A549 (cell line): ENCODE data around the gene DNAAF2. TPM values are rescaled to one million over a fixed set of nuclear protein-coding genes. Genes with fewer than 3 reads are reported as not detected.

Experiments used
- ATAC-seq, 2 experiments: fragments of 200-7000 bp in 1 of 2; fragments of >200 bp in 1 of 2; cut with Nextera tagmentation in 1 of 2; cut with Tn5 transposase in 1 of 2; 3 replicates each; pipeline versions ENCODE4 v1.8.0 to v1.9.1; 2018 to 2020; ENCODE audit warnings: mild to moderate bottlenecking in 1 of 2, moderate library complexity in 1 of 2
- CTCF ChIA-PET: fragments of 300-600 bp; sonication (Branson Sonifier 250); formaldehyde crosslinking; extraction: SDS; loops from one replicate; lab custom pipeline; 2021; ENCODE audit warnings: antibody characterized with exemption, inconsistent platforms; lab: Yijun Ruan, JAX
- POLR2A ChIA-PET: fragments of 350-600 bp; formaldehyde crosslinking; extraction: SDS; loops from one replicate; lab custom pipeline; 2021; ENCODE audit warnings: antibody characterized with exemption, inconsistent platforms; lab: Yijun Ruan, JAX
- DNase-seq, 2 experiments: peaks; one replicate each; pipeline versions ENCODE4 v3.0.0 to v3.0.0-alpha.2; 2011 to 2016; ENCODE audit warnings: low read depth in 1 of 2, low spot score in 1 of 2
- FAIRE-seq: peaks from 2 replicates; lab custom pipeline; 2011; peaks lifted over from hg19 to GRCh38; lab: Jason Lieb, UNC
- H3K27ac ChIP-seq, 2 experiments: fragments of >200 bp; sonication (Bioruptor Twin); formaldehyde crosslinking; 3 replicates each; pipeline ENCODE4 v1.5.1; 2016 to 2017
- H3K4me1 ChIP-seq: fragments of >200 bp; sonication (Bioruptor Twin); formaldehyde crosslinking; 3 replicates; pipeline ENCODE4 v1.6.1; 2016
- H3K4me2 ChIP-seq: fragments of >200 bp; sonication (Bioruptor Twin); formaldehyde crosslinking; 3 replicates; pipeline ENCODE4 v1.6.1; 2016
- H3K4me3 ChIP-seq: fragments of >200 bp; sonication (Bioruptor Twin); formaldehyde crosslinking; 3 replicates; pipeline ENCODE4 v1.5.1; 2016
- H3K9me3 ChIP-seq: fragments of >200 bp; sonication (Bioruptor Twin); formaldehyde crosslinking; 3 replicates; pipeline ENCODE4 v1.6.1; 2016
- CHD2 ChIP-seq: fragments of 150-350 bp; IDR thresholded peaks from 2 replicates; pipeline ENCODE4 v1.6.1; 2014; ENCODE audit warnings: low read length; ENCODE audit not compliant: partially characterized antibody
- EHF ChIP-seq: fragments of 250-450 bp; sonication (Bioruptor Pico); IDR thresholded peaks from 2 replicates; pipeline ENCODE4 v1.5.0; 2020; ENCODE audit warnings: mild to moderate bottlenecking
- EP300 ChIP-seq, 2 experiments: fragments of >200 bp; sonication (Bioruptor Twin); formaldehyde crosslinking; IDR thresholded peaks; 2 replicates in 1 of 2; 3 replicates in 1 of 2; pipeline ENCODE4 v1.6.1; 2016 to 2017
- FOSB ChIP-seq: fragments of 250-450 bp; sonication (Bioruptor Pico); IDR thresholded peaks from 2 replicates; pipeline ENCODE4 v1.5.0; 2020; ENCODE audit warnings: mild to moderate bottlenecking, moderate library complexity
- FOXS1 ChIP-seq: fragments of 250-450 bp; sonication (Bioruptor Pico); IDR thresholded peaks from 2 replicates; pipeline ENCODE4 v1.5.0; 2020; ENCODE audit warnings: mild to moderate bottlenecking, moderate library complexity
- HMGXB4 ChIP-seq: fragments of 250-450 bp; sonication (Bioruptor Pico); IDR thresholded peaks from 2 replicates; pipeline ENCODE4 v1.5.0; 2021; ENCODE audit warnings: mild to moderate bottlenecking, moderate library complexity, borderline replicate concordance
- JUN ChIP-seq, 2 experiments: fragments of >200 bp; sonication (Bioruptor Twin); formaldehyde crosslinking; IDR thresholded peaks; 2 replicates in 1 of 2; 3 replicates in 1 of 2; pipeline ENCODE4 v1.6.1; 2016 to 2017
- KDM1A ChIP-seq: fragments of 200-600 bp; sonication (generic); IDR thresholded peaks from 2 replicates; pipeline ENCODE4 v1.6.1; 2016; ENCODE audit warnings: low read depth, mild to moderate bottlenecking
- KDM5A ChIP-seq: fragments of 200-600 bp; sonication (generic); IDR thresholded peaks from 2 replicates; pipeline ENCODE4 v1.6.1; 2016; ENCODE audit warnings: antibody characterized with exemption, mild to moderate bottlenecking
- MAZ ChIP-seq: fragments of 150-350 bp; IDR thresholded peaks from 2 replicates; pipeline ENCODE4 v1.6.1; 2014; ENCODE audit warnings: antibody characterized with exemption, low read depth, low read length, borderline replicate concordance
- PHF8 ChIP-seq: fragments of 200-600 bp; sonication (generic); IDR thresholded peaks from 2 replicates; pipeline ENCODE4 v1.6.1; 2016; ENCODE audit warnings: low read depth, mild to moderate bottlenecking, antibody characterized with exemption, moderate library complexity, borderline replicate concordance
- RAD21 ChIP-seq, 2 experiments: fragments of >200 bp in 1 of 2; sonication (Bioruptor Twin) in 1 of 2; formaldehyde crosslinking in 1 of 2; IDR thresholded peaks in 1 of 2; conservative IDR thresholded peaks in 1 of 2; 2 replicates in 1 of 2; 3 replicates in 1 of 2; pipeline ENCODE4 v1.6.1; 2012 to 2018; ENCODE audit warnings: inconsistent platforms in 1 of 2
- RARB ChIP-seq: fragments of 250-450 bp; sonication (Bioruptor Pico); IDR thresholded peaks from 2 replicates; pipeline ENCODE4 v1.8.0; 2021; ENCODE audit warnings: mild to moderate bottlenecking, moderate library complexity
- RCOR1 ChIP-seq: fragments of 150-350 bp; IDR thresholded peaks from 2 replicates; pipeline ENCODE4 v1.6.1; 2014; ENCODE audit warnings: antibody characterized with exemption, low read length, low read depth
- RNF2 ChIP-seq: fragments of 200-600 bp; sonication (generic); IDR thresholded peaks from 2 replicates; pipeline ENCODE4 v1.6.1; 2016; ENCODE audit warnings: low read depth, mild to moderate bottlenecking, antibody characterized with exemption, moderate library complexity, borderline replicate concordance
- SMC3 ChIP-seq: fragments of >200 bp; sonication (Bioruptor Twin); formaldehyde crosslinking; IDR thresholded peaks from 3 replicates; pipeline ENCODE4 v1.6.1; 2018; ENCODE audit warnings: inconsistent platforms
- TFCP2L1 ChIP-seq: fragments of 250-450 bp; sonication (Bioruptor Pico); IDR thresholded peaks from 2 replicates; pipeline ENCODE4 v1.5.0; 2021; ENCODE audit warnings: mild to moderate bottlenecking
- ZSCAN20 ChIP-seq: fragments of 250-450 bp; sonication (Bioruptor Pico); IDR thresholded peaks from 2 replicates; pipeline ENCODE4 v1.8.0; 2022; ENCODE audit warnings: mild to moderate bottlenecking, moderate library complexity
- WGBS: methylation state at CpG from one replicate; pipeline ENCODE4 v1.1.6; 2017; ENCODE audit errors: missing lambda C conversion rate; 5-methylcytosine and 5-hydroxymethylcytosine counted together
- polyA plus RNA-seq, 4 experiments: library from polyadenylated mRNA; depleted of rRNA in 3 of 4; stranded (reverse); fragments of >200 nt; fragmentation: RNase III in 1 of 4; extraction: RNeasy Plus Mini Kit Qiagen cat#74134 plus additional on column Dnase treatment in 1 of 4; gene quantifications; 2 replicates in 3 of 4; 3 replicates in 1 of 4; pipeline ENCODE4 v1.2.3, GENCODE V29; 2011 to 2017
- TF ChIP-seq, protein P1 (sequence below): fragments of 200-600 bp; sonication (generic); IDR thresholded peaks from 2 replicates; pipeline ENCODE4 v1.6.1; 2016; ENCODE audit warnings: antibody characterized with exemption, mild to moderate bottlenecking, moderate library complexity
- TF ChIP-seq, protein P2 (sequence below): fragments of >200 bp; sonication (Bioruptor Twin); formaldehyde crosslinking; IDR thresholded peaks from 3 replicates; pipeline ENCODE4 v1.5.1; 2016
- TF ChIP-seq, protein P3 (sequence below): fragments of >200 bp; sonication (Bioruptor Twin); formaldehyde crosslinking; IDR thresholded peaks from 3 replicates; pipeline ENCODE4 v1.6.1; 2016
- TF ChIP-seq, protein P4 (sequence below): fragments of 250-450 bp; sonication (Bioruptor Pico); IDR thresholded peaks from 2 replicates; pipeline ENCODE4 v1.5.0; 2020; ENCODE audit warnings: low read depth, mild to moderate bottlenecking, moderate library complexity

Gene DNAAF2
- polyA plus RNA-seq, 2 of the 4 experiments (the other 2 are of a cell fraction) = 12.1 to 14.1 TPM

DNA sequence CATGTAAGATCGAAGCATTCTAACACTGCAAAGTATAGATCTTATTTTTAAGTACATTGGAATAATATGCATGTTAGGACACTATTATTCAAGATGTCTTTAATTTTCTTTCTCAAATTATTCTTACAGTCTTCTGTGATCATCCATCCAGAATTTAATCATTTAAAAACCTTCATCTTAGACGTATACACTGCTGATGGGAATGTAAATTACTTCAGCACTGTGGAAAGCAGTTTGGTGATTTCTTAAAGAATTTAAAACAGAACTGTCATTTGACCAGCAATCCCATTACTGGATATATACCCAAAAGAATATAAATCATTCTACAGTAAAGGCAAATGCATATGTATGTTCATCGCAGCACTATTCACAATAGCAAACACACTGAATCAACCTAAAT lies 45.7 kb downstream of the DNAAF2 start:
- ChIA-PET POLR2A (interaction anchor here (0.6 kb wide), 1 partner anchor 12 kb away, joined by 3 read pairs; no protein-coding TSS in a partner anchor), CTCF (interaction anchor here (1.1 kb wide), 1 partner anchor 9 kb away, joined by 4 read pairs; the partner anchor contains the start of gene LRR1)
- TF ChIP-seq TFCP2L1 = no peak
- TF ChIP-seq, protein P1, sequence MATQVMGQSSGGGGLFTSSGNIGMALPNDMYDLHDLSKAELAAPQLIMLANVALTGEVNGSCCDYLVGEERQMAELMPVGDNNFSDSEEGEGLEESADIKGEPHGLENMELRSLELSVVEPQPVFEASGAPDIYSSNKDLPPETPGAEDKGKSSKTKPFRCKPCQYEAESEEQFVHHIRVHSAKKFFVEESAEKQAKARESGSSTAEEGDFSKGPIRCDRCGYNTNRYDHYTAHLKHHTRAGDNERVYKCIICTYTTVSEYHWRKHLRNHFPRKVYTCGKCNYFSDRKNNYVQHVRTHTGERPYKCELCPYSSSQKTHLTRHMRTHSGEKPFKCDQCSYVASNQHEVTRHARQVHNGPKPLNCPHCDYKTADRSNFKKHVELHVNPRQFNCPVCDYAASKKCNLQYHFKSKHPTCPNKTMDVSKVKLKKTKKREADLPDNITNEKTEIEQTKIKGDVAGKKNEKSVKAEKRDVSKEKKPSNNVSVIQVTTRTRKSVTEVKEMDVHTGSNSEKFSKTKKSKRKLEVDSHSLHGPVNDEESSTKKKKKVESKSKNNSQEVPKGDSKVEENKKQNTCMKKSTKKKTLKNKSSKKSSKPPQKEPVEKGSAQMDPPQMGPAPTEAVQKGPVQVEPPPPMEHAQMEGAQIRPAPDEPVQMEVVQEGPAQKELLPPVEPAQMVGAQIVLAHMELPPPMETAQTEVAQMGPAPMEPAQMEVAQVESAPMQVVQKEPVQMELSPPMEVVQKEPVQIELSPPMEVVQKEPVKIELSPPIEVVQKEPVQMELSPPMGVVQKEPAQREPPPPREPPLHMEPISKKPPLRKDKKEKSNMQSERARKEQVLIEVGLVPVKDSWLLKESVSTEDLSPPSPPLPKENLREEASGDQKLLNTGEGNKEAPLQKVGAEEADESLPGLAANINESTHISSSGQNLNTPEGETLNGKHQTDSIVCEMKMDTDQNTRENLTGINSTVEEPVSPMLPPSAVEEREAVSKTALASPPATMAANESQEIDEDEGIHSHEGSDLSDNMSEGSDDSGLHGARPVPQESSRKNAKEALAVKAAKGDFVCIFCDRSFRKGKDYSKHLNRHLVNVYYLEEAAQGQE = peak; percentile 67; the same call in 1 of the 2 replicates
- no peak for TF ChIP-seq RNF2
- Histone ChIP-seq H3K4me2 (no peak overlapping the region), H3K27ac (no peak overlapping the region), H3K4me1 (peaks cover 2% of the 10 kb centered on the region; the same call in 2 of the 3 replicates), H3K9me3 (no peaks in the 10 kb centered on the region), H3K4me3 (no peak overlapping the region)
- ATAC-seq (no peak), FAIRE-seq (no peak), DNase-seq (no peak)
- WGBS = 88% methylated on average over 3 of the region's 3 CpGs

DNA sequence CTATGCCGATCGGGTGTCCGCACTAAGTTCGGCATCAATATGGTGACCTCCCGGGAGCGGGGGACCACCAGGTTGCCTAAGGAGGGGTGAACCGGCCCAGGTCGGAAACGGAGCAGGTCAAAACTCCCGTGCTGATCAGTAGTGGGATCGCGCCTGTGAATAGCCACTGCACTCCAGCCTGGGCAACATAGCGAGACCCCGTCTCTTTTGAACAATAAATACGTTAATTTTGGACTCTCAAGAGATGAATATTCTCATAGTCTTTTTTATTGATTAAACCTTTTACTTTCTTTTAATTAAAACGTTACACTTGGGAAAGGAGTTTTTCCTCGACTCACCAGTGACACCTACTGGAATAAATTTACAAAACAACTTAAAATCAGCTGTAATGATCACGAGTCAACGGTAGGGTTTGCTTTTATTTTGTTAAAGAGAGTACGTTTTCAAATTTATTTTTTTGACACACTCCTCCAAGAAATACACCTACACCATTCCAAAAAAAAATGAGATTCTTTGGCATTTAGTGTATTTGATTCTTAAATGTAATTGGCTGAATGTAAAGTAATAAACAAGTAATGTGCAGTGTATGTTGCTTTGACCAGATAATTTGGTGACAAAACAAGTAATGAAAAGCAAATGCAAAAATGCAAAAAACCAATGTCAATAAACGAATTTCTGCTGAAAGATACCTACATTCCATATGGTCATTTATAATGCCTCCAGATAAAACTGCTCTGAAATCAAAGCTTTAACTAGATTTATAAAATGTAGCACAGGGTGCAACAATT lies 48.2 kb downstream of the DNAAF2 start:
- peak; percentile 32 to 33; a peak in 1 of 5 replicates for TF ChIP-seq RAD21 (conservative IDR thresholded peaks at IDR 0.05 in 1 of 2, IDR thresholded peaks at IDR 0.05 in 1 of 2)
- TF ChIP-seq EP300 (IDR thresholded peaks at IDR 0.05) = no peak
- no peak for TF ChIP-seq KDM5A
- TF ChIP-seq FOSB (CRISPR knock-in tag) = no peak
- TF ChIP-seq ZSCAN20 (CRISPR knock-in tag) = no peak
- no peak for TF ChIP-seq TFCP2L1
- TF ChIP-seq RARB (CRISPR knock-in tag) = no peak
- TF ChIP-seq, protein P2, sequence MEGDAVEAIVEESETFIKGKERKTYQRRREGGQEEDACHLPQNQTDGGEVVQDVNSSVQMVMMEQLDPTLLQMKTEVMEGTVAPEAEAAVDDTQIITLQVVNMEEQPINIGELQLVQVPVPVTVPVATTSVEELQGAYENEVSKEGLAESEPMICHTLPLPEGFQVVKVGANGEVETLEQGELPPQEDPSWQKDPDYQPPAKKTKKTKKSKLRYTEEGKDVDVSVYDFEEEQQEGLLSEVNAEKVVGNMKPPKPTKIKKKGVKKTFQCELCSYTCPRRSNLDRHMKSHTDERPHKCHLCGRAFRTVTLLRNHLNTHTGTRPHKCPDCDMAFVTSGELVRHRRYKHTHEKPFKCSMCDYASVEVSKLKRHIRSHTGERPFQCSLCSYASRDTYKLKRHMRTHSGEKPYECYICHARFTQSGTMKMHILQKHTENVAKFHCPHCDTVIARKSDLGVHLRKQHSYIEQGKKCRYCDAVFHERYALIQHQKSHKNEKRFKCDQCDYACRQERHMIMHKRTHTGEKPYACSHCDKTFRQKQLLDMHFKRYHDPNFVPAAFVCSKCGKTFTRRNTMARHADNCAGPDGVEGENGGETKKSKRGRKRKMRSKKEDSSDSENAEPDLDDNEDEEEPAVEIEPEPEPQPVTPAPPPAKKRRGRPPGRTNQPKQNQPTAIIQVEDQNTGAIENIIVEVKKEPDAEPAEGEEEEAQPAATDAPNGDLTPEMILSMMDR = peak; percentile 99
- TF ChIP-seq, protein P3, sequence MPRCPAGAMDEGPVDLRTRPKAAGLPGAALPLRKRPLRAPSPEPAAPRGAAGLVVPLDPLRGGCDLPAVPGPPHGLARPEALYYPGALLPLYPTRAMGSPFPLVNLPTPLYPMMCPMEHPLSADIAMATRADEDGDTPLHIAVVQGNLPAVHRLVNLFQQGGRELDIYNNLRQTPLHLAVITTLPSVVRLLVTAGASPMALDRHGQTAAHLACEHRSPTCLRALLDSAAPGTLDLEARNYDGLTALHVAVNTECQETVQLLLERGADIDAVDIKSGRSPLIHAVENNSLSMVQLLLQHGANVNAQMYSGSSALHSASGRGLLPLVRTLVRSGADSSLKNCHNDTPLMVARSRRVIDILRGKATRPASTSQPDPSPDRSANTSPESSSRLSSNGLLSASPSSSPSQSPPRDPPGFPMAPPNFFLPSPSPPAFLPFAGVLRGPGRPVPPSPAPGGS = no peak
- peak; percentile 32; the same call in 1 of the 2 replicates for TF ChIP-seq FOXS1 (CRISPR knock-in tag)
- TF ChIP-seq, protein P4, sequence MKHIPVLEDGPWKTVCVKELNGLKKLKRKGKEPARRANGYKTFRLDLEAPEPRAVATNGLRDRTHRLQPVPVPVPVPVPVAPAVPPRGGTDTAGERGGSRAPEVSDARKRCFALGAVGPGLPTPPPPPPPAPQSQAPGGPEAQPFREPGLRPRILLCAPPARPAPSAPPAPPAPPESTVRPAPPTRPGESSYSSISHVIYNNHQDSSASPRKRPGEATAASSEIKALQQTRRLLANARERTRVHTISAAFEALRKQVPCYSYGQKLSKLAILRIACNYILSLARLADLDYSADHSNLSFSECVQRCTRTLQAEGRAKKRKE (CRISPR knock-in tag) = 0 out of 2 replicates have a peak, but pooled peaks have one; percentile 27
- peak; percentile 46; the same call in 1 of the 2 replicates for TF ChIP-seq EHF (CRISPR knock-in tag)
- TF ChIP-seq CHD2 = no peak
- TF ChIP-seq MAZ = no peak
- 0 out of 2 replicates have a peak, but pooled peaks have one; percentile 53 for TF ChIP-seq HMGXB4 (CRISPR knock-in tag)
- no peak for TF ChIP-seq RCOR1
- TF ChIP-seq JUN (IDR thresholded peaks at IDR 0.05) = no peak
- 0 out of 3 replicates have a peak, but pooled peaks have one; percentile 17 for TF ChIP-seq SMC3
- 0 out of 2 replicates have a peak, but pooled peaks have one; percentile 36 for TF ChIP-seq KDM1A
- TF ChIP-seq PHF8 = no peak
- Histone ChIP-seq H3K4me1 (peaks cover 27% of the 10 kb centered on the region), H3K4me3 (peak overlapping the region; percentile 14; the same call in 2 of the 3 replicates), H3K4me2 (peak overlapping the region; percentile 52), H3K27ac (0 out of 6 replicates have a peak overlapping the region, but pooled peaks of 1 of the 2 experiments have one; percentile 35), H3K9me3 (no peaks in the 10 kb centered on the region)
- WGBS = 1% methylated on average over 13 of the region's 21 CpGs
- POLR2A ChIA-PET = interaction anchor here (0.6 to 3.1 kb wide), 11 partner anchors 7 to 266 kb away, joined by 3 to 50 read pairs (median 4); partner anchors contain the start of genes KLHDC2, LRR1, MGAT2 and NEMF
- ATAC-seq (peak; percentile 27 to 32), FAIRE-seq (no peak), DNase-seq (peak; percentile 51 to 83)
- CTCF ChIA-PET = interaction anchor here (0.9 to 2.5 kb wide), 14 partner anchors 8 to 126 kb away, joined by 3 to 18 read pairs (median 6); partner anchors contain the start of genes DNAAF2 and LRR1
